Epithelial cell of prostate (primary cell): ENCODE data around the gene OR10H1.
A peak's percentile ranks its signal among the peaks of the same experiment; 100 is the strongest.
"Not testable (repeated sequence)": the region's sequence is repeated elsewhere in the genome, so short reads cannot be mapped to it uniquely, and the experiment has no call there.

Source experiments
- DNase-seq: peaks from one replicate; pipeline ENCODE4 v3.0.0-alpha.2; 2011; ENCODE audit warnings: low read depth, low spot score
- H3K27ac ChIP-seq: fragments of 450-650 bp; 2 replicates; pipeline ENCODE4 v1.5.1; 2017; ENCODE audit warnings: mild to moderate bottlenecking

The OR10H1 gene, protein sequence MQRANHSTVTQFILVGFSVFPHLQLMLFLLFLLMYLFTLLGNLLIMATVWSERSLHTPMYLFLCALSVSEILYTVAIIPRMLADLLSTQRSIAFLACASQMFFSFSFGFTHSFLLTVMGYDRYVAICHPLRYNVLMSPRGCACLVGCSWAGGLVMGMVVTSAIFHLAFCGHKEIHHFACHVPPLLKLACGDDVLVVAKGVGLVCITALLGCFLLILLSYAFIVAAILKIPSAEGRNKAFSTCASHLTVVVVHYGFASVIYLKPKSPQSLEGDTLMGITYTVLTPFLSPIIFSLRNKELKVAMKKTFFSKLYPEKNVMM

DNA sequence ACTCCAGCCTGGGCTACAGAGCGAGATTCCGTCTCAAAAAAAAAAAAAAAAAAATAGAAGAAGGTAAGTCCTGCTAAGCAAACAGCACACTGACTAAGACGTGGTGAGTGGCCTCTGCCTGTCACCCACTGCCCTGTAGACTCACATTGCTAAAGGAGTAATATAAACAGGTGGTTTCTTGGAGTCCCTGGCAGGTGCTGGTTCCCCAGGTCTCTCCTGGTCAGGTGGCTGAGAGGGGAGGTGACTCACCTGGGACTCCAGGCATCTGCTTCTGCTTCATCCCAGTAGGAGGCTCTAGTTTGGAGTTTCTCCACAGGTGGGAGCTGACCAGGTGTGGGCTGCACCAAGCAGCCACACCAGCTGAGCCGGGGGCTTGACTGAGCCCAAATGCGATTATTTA lies at the start of gene OR10H1:
TSS of gene OR10H1 (minus strand) at position 359 of the 400 bp plus-strand sequence. CDS start 7,627 bp downstream, outside the sequence.
- no peak for DNase-seq
- H3K27ac ChIP-seq: no peak within 1 kb of the TSS

DNA sequence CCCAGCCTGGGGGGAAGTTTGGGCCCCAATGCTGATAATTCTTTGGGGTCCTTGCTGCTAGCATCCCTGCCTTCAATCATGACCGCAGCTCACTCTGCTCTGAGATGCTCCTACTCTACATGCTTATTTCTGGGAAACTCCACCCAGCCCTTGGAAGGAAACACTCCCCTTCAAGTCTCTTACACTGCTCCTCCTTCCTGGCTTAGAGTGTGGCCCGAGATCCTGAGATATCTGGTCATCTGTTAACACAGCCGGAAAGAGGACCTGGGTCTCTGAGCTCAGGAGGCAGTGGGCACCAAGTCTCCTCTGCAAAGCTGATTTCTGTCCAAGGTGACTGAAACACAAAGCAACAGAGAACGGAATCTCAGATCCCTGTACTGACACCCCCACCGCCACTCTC lies 49.4 kb upstream of the OR10H1 start:
- H3K27ac ChIP-seq: no peak overlapping the region
- no peak for DNase-seq

DNA sequence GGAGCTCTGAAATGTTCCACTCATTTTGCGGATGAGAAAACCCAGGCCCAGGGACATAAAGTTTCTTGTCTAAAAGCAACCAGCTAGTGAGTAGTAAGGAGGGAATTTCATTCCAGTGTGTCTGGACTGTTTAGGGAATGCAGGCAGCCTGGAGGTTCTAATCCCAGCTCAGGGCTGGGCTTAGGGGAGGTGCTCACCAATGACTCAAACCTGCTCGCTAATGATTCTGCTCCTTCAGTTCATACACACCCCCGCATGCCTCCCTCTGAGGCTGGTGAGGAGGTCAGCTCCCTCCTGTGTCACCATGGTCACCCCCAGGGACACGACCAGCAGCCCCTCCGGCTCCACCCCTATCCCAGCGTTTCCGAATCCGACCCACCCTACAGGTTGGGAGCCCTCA lies 47.8 kb upstream of the OR10H1 start:
- H3K27ac ChIP-seq: peak overlapping the region; percentile 33
- peak; percentile 14 for DNase-seq

DNA sequence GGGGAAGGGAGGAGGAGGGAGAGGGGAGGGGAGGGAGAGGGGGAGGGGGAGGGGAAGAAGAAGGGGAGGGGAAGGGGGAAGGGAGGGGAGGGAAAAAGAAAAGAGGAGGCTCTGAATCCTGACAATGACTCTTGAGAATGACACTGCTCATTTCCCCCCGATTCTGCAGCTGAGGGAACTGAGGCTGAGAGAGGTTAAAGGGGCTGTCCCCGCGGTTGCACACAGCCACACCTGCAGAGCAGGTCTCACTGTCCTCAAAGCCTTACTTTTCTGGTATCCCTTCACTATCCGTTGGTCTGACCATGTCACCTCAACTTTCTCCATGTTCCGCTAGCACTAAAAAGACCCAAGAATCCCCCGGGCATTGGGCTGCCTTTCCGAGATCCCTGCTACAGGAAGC lies 47.0 kb upstream of the OR10H1 start:
- no peak for DNase-seq
- peak overlapping the region; percentile 33 for H3K27ac ChIP-seq

DNA sequence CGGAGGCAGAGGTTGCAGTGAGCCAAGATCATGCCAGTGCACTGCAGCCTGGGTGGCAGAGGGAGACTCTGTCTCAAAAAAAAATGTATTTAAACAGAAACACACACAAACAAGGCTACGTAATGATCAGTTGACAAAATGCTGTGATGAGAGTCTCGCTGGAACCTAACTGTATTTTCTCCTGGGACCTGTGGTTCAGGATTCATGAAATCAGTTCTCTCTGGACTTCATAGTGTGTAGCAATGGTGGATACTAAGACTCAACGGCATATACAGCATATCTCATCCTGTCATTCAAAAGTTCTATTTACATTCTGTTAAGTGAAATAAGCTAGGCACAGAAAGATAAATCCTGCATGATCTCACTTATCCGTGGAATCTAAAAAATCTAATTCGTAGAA lies 45.1 kb upstream of the OR10H1 start:
- no peak overlapping the region for H3K27ac ChIP-seq
- no peak for DNase-seq

DNA sequence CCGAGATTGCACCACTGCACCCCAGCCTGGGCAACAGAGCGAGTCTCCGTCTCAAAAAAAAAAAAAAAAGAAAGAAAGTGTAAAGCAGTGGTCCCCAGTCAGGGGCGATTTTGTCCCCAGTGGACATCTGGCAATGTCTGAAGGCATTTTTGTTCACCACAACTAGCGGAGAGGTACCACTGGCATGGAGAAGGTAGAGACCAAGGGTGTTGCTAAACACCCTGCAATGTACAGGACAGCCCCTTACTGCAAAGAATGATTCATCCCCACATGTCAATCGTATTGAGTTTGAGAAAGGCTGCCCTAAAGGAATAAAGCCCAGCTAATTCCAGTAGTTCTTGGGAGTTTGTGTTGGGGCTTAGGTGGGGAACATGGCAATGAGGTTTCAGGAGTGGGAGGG lies 43.7 kb upstream of the OR10H1 start:
- DNase-seq: no peak
- H3K27ac ChIP-seq: no peak overlapping the region

DNA sequence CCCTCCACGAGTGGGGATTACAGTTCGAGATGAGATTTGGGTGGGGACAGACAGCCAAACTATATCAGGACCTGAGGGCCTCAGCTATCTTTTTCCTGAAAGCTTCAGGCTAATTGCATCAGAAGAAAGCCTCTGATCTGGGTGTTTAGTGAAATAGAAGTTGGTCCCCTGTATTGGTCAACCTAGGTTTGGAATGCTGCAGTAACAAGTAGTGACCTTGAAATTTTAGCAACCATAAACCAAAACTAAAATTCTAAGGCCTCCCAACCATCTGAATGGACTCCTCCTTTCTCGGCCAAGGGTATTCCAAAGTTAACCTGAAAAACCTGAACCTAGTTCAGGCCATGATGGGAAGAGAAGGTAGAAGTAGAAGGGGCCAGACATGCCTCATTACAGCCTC lies 34.9 kb upstream of the OR10H1 start:
- no peak for DNase-seq
- H3K27ac ChIP-seq: no peak overlapping the region

DNA sequence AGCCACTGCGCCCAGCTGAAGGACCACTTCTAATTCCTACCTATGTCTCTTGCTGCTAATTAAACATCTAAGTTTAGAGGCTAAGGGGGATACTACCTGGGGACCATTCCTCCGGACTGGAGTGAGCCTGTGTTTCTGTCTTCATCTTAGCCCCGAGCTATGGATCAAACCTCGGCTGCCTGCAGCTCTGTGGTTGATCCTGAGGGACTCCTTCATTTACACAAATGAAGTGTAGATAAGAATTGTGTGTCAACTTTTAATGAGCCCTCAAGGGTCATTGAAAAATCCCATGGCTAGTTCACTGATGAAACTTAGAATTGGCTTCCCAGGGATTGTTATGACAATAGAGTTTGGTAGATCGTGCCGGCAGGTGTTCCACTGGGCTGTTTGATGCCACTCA lies 31.5 kb upstream of the OR10H1 start:
- H3K27ac ChIP-seq: no peak overlapping the region
- no peak for DNase-seq

DNA sequence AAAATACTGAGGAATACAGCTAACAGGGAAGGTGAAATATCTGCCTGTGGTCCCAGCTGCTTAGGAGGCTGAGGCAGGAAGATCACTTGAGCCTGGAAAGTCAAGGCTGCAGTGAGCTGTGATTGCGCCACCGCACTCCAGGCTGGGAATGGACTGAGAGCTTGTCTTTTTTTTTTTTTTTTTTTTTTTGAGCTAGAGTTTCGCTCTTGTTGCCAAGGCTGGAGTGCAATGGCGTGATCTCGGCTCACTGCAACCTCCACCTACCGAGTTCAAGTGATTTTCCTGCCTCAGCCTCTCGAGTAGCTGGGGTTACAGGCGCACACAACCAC lies 28.4 kb upstream of the OR10H1 start:
- not testable (repeated sequence) for H3K27ac ChIP-seq, DNase-seq

DNA sequence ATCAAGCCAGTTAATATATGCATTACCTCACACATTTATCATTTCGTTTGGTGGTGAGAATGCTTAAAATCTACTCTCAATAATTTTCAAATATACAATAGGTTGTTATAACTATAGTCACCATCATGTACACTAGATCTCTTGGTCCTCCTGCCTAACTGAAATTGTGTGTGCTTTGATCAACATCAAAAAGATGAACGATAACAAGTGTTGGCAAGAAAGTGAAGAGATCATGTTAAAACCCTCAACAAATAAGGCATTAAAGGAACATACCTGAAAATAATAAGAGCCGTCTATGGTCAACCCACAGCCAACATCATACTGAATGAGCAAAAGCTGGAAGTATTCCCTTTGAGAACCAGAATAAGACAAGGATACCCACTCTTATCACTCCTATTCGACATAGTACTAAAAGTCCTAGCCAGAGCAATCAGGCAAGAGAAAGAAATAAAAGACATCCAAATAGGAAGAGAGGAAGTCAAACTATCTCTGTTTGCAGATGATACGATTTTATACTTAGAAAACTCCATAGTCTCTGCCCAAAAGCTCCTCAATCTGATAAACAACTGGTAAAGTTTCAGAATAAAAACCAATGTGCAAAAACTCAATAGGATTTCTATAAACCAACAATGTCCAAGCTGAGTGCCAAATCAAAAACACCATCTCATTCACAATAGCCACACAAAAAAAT lies 27.9 kb upstream of the OR10H1 start:
- no peak overlapping the region for H3K27ac ChIP-seq

DNA sequence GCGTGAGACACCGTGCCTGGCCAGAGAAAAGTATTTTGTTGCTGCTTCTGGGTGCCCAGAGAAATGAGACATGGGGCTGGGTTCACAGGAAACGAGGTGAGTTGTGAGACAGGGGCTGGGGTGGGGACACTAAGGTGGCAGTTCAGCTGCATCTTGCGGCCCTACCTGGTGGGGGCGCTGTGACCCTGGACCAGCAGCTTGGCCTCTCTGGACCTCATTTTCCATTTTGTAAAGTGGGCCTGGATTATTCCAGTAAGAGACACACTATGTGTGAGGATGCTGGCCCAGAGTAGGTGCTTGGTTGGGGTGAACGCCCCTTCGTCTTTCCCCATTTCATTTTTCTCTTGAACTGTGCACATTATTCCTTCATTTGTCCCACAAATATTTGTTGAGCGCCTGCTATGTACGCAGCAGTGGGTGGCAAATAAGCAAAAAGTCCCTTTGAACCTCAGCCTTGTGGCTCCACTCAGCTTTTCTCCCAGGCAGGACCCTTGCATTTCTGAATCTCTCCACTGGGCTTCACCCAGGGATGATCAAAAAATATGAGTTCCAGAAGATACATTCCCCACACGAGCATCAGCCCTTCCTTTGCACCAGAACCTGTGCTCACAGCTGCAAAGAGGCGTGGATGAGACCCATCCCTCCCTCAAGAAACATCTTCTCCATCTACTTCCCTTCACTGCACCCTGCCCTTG lies 26.6 kb upstream of the OR10H1 start:
- H3K27ac ChIP-seq: no peak overlapping the region
- no peak for DNase-seq

More for the DNA sequence above, 27.9 kb upstream of the OR10H1 start:
- no peak for DNase-seq

DNA sequence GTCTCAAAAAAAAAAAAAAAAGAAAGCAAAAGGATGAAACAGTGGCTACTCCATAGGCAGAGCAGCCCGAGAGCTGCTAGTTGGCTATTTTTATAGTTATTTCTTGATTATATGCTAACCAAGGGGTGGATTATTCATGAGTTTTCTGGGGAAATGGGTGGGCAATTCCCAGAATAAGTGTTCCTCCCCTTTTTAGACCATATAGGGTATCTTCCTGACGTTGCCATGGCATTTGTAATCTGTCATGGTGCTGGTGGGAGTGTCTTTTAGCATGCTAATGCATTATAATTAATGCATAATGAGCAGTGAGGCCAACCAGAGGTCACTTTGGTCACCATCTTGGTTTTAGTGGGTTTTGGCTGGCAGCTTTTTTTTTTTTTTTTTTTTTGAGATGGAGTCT lies 25.4 kb upstream of the OR10H1 start:
- no peak overlapping the region for H3K27ac ChIP-seq
- no peak for DNase-seq

DNA sequence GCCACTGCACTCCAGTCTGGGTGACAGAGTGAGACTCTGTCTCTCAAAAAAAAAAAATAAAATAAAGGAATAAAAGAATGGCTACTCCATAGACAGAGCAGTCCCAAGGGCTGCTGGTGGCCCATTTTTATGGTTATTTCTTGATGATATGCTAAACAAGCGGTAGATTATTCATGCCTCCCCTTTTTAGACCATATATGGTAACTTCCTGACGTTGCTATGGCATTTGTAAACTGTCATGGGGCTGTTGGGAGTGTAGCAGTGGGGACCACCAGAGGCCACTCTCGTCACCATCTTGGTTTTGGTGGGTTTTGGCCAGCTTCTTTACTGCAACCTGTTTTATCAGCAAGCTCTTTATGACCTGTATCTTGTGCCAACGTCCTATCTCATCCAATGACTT lies 24.4 kb upstream of the OR10H1 start:
- DNase-seq, H3K27ac ChIP-seq: not testable (repeated sequence)

DNA sequence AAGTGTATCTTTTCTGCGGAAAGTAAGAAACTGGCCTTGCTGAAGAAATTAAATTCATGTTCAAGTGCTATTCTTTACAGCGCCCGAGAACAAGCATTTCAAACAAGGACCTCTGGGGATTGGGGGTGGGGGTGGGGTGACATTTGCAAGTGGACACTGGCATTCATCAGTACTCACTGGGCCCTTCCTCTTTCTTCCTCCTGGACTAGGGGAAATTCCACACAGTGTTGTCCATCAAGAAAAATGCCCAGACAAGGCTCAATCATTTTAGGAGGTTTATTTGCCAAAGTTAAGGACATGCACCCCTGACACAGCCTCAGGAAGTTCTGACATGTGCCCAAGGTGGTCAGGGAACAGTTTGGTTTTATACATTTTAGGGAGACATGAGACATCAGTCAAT lies 22.9 kb upstream of the OR10H1 start:
- DNase-seq: no peak
- H3K27ac ChIP-seq: peak overlapping the region; percentile 100

DNA sequence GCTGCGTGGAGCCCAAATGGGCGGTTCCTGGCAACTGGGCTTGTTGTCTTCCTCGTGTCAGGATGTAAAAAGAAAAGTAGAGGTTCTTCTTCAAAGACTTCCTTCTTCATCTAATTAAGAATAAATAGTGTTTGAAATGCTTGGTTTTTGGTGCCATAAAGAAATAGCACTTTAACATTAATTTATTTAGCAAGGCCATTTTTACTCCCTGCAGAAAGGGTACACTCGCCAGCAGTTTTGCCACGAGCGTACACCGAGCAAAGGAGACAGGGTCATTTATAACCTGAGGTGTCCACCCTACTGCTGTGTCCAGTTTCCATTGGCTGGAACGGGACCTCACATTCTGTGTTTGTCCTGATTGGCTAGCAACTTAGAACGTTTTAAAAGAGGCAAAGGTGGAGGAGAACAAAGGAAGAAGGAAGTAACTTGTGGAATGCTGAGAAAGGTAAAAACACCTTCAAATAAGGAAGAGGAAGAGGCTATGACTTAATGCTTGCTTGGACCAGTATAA lies 21.8 kb upstream of the OR10H1 start:
- DNase-seq: peak; percentile 61
- peak overlapping the region; percentile 100 for H3K27ac ChIP-seq

DNA sequence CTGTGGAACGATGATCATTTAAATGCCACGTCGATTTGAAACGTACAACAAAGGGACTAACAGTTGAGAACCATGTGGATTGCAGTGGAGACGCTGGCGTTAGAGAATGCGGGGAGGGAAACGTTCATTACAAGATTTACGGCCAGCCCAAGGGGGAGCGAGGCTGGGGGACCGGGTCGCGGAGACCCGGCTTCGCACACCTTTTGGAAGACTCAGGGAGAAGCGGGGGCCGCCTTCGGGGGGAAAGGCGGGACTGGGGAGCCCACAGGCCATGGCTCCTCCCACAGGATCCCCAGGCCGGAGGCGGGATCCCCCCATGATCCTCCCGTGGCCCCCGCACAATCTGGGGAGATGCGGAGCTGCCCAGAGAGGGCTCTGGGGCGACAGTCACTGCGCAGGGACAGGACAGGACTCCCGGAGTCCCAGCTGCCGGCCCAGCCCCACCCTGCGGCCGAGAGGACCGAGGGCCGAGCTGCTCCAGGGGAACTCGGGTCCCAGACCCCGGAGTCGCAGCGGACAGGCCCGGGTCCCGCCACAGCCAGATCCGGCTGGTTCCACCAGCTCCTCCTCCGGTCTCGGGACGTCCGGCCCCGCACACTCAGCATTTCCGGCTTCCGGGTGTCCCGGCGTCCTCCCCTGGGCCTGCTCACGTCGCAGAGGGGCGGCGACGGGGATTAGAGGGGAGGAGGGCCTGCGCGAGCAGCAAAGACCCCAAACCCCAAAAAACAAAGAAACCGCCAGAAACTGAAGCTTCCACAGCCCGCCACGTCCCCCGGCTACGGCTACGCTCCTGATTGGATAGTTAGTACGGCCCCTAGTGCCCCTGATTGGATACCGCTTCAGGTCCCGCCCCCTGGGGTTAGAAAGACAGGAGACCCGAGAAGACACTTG lies 21.1 kb upstream of the OR10H1 start:
- peak overlapping the region; percentile 100 for H3K27ac ChIP-seq
- DNase-seq: peak; percentile 76

DNA sequence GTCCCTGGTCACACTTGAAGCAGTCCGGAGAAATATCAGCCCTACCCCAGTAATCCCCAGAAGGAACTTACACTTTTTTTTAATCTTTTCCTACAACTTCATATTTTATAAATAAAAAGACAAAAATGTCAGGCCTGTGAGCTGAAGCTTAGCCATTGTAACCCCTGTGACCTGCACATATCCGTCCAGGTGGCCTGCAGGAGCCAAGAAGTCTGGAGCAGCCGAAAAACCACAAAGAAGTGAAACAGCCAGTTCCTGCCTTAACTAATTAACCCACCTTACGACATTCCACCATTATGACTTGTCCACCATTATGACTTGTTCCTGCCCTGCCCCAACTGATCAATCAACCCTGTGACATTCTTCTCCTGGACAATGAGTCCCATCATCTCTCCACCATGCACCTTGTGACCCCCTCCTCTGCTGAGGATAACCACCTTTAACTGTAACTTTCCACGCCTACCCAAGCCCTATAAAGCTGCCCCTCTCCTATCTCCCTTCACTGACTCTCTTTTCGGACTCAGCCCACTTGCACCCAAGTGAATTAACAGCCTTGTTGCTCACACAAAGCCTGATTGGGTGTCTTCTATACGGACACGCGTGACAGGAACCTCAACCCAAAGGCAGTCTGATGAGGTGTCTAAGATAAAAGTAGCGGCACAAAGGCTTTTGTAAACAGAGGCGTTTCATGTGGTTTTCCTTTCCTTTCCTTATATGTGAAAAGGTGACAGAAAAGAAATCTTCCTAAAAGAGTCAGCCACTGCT lies 20.3 kb upstream of the OR10H1 start:
- not testable (repeated sequence) for DNase-seq
- peak overlapping the region; percentile 100 for H3K27ac ChIP-seq

DNA sequence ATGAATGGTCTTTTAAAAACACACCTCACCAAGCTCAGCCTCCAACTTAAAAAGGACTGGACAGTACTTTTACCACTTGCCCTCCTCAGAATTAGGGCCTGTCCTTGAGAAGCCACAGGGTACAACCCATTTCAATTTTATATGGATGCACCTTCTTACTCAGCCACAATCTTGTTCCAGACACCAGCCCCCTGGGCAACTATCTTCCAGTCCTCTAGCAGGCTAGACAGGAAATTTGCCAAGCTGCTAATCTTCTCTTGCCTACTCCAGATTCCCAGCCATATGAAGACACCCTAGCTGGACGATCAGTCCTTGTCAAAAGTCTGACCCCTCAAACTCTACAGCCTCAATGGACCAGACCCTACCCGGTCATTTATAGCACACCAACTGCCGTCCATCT lies 18.8 kb upstream of the OR10H1 start:
- H3K27ac ChIP-seq: peak overlapping the region; percentile 100

DNA sequence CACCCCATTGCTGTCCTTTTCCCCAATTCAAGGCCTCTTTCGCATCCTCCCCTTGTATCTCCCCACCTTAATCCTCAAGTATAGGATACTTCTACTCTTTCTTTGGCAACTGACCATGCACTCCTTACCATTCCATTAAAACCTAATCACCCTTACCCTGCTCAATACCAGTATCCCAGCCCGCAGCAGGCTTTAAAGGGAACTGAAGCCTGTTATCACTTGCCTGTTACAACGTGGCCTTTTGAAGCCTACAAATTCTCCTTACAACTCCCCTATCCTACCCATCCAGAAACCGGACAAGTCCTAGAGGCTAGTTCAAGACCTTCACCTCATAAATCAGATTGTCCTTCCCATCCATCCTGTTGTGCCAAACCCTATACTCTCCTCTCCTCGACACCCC lies 16.2 kb upstream of the OR10H1 start:
- DNase-seq: no peak
- H3K27ac ChIP-seq: no peak overlapping the region

More for the DNA sequence above, 18.8 kb upstream of the OR10H1 start:
- DNase-seq: not testable (repeated sequence)
